GM12878 (cell line): ENCODE results near the gene SPARC. TPM values are rescaled to one million over a fixed set of nuclear protein-coding genes. Genes with fewer than 3 reads are reported as not detected.

Experiments used
- ASH2L ChIP-seq: fragments of 300-600, 200-600 bp; sonication (generic); IDR thresholded peaks from 2 replicates; pipeline ENCODE4 v1.6.1; 2017; ENCODE audit warnings: low read depth, mild to moderate bottlenecking, borderline replicate concordance
- ATF7 ChIP-seq: fragments of 450-650 bp; IDR thresholded peaks from 2 replicates; pipeline ENCODE4 v1.6.1; 2016; ENCODE audit warnings: low read depth, mild to moderate bottlenecking
- CBFB ChIP-seq: IDR thresholded peaks from 2 replicates; pipeline ENCODE4 v1.6.1; 2016; ENCODE audit warnings: antibody characterized with exemption, low read depth
- EED ChIP-seq: sonication (generic); IDR thresholded peaks from 2 replicates; pipeline ENCODE4 v1.6.1; 2016; ENCODE audit warnings: antibody characterized with exemption, low read depth
- EP300 ChIP-seq, 2 experiments: fragments of 150-350 bp in 1 of 2; IDR thresholded peaks; 2 replicates each; pipeline ENCODE4 v1.6.1; 2011 to 2012; ENCODE audit warnings: low read depth in 2 of 2, low read length in 2 of 2, borderline replicate concordance in 1 of 2, improper control_type of control experiment in 1 of 2, inconsistent platforms in 1 of 2; ENCODE audit not compliant: control insufficient read depth in 1 of 2
- IRF4 ChIP-seq: IDR thresholded peaks from 2 replicates; pipeline ENCODE4 v1.6.1; 2011; ENCODE audit warnings: low read depth, low read length
- JUNB ChIP-seq: IDR thresholded peaks from 2 replicates; pipeline ENCODE4 v1.6.1; 2016; ENCODE audit warnings: antibody characterized with exemption, mild to moderate bottlenecking
- KLF5 ChIP-seq: fragments of 450-650 bp; IDR thresholded peaks from 2 replicates; pipeline ENCODE4 v1.6.1; 2014; ENCODE audit warnings: mild to moderate bottlenecking; ENCODE audit not compliant: partially characterized antibody
- MEF2B ChIP-seq: fragments of 450-650 bp; IDR thresholded peaks from 2 replicates; pipeline ENCODE4 v1.6.1; 2018; ENCODE audit warnings: mild to moderate bottlenecking, moderate library complexity; ENCODE audit not compliant: partially characterized antibody, poor library complexity, severe bottlenecking
- MXI1 ChIP-seq: fragments of 150-350 bp; IDR thresholded peaks from 2 replicates; pipeline ENCODE4 v1.6.1; 2011; ENCODE audit warnings: low read depth, mild to moderate bottlenecking, inconsistent platforms, low read length, improper control_type of control experiment
- NFIC ChIP-seq: IDR thresholded peaks from 2 replicates; pipeline ENCODE4 v1.6.1; 2012; ENCODE audit warnings: low read depth, mild to moderate bottlenecking, inconsistent platforms, low read length, moderate library complexity
- NFYB ChIP-seq: IDR thresholded peaks from 2 replicates; pipeline ENCODE4 v1.6.1; 2011; ENCODE audit warnings: low read depth, mild to moderate bottlenecking, low read length, improper control_type of control experiment, moderate library complexity; ENCODE audit not compliant: insufficient read depth
- NR2F1 ChIP-seq: fragments of 450-650 bp; conservative IDR thresholded peaks from 2 replicates; pipeline ENCODE4 v1.6.1; 2017; ENCODE audit warnings: mild to moderate bottlenecking
- PAX5 ChIP-seq: IDR thresholded peaks from 2 replicates; pipeline ENCODE4 v1.6.1; 2011; ENCODE audit warnings: low read depth, low read length, borderline replicate concordance
- PAX8 ChIP-seq: fragments of 450-650 bp; IDR thresholded peaks from 2 replicates; pipeline ENCODE4 v1.6.1; 2017; ENCODE audit warnings: mild to moderate bottlenecking, moderate library complexity
- POLR2A ChIP-seq: IDR thresholded peaks from 2 replicates; pipeline ENCODE4 v1.6.1; 2011; ENCODE audit warnings: low read depth, mild to moderate bottlenecking, low read length
- RUNX3 ChIP-seq: IDR thresholded peaks from 2 replicates; pipeline ENCODE4 v1.6.1; 2012; ENCODE audit warnings: low read length, inconsistent platforms
- TCF12 ChIP-seq: IDR thresholded peaks from 2 replicates; pipeline ENCODE4 v1.6.1; 2011; ENCODE audit warnings: low read depth, mild to moderate bottlenecking, low read length
- TCF3 ChIP-seq: IDR thresholded peaks from 2 replicates; pipeline ENCODE4 v1.6.1; 2012; ENCODE audit warnings: low read depth, mild to moderate bottlenecking, low read length, borderline replicate concordance; ENCODE audit not compliant: insufficient read depth
- ZNF274 ChIP-seq: IDR thresholded peaks from one replicate; pipeline ENCODE4 v1.8.0; 2011; ENCODE audit not compliant: insufficient read length, insufficient read depth
- ZNF622 ChIP-seq: fragments of 450-650 bp; IDR thresholded peaks from 2 replicates; pipeline ENCODE4 v1.6.1; 2017; ENCODE audit warnings: mild to moderate bottlenecking, inconsistent platforms
- polyA plus RNA-seq, 11 experiments: library from polyadenylated mRNA; depleted of rRNA in 4 of 11; unstranded in 6 of 11; stranded (reverse) in 5 of 11; fragments of >200 nt; fragmentation: Nextera tagmentation in 4 of 11; fragmentation: Illumina TruSeq in 1 of 11; extraction: Ambion mirVana in 4 of 11; extraction: Trizol in 1 of 11; gene quantifications; 1 replicate in 1 of 11; 2 replicates in 10 of 11; pipeline versions ENCODE4 v1.2.1 to v1.2.3, GENCODE V29; 2011 to 2016; ENCODE audit warnings: inconsistent platforms in 2 of 11, missing spikeins in 2 of 11, low read depth in 1 of 11
- total RNA-seq, 4 experiments: library from RNA; depleted of rRNA in 3 of 4; stranded (reverse); fragments of >200 nt in 3 of 4; fragmentation: Illumina TruSeq in 1 of 4; extraction: Trizol in 1 of 4; gene quantifications; 2 replicates each; pipeline versions ENCODE4 v1.2.1 to v1.2.3, GENCODE V29; 2013 to 2021
- TF ChIP-seq, protein P1 (sequence below): fragments of 450-650 bp; IDR thresholded peaks from 2 replicates; pipeline ENCODE4 v1.6.1; 2017; ENCODE audit warnings: low read depth, mild to moderate bottlenecking, moderate library complexity
- TF ChIP-seq, protein P2 (sequence below): fragments of 450-650 bp; IDR thresholded peaks from 2 replicates; pipeline ENCODE4 v1.6.1; 2017; ENCODE audit warnings: antibody characterized with exemption, mild to moderate bottlenecking, moderate library complexity
- TF ChIP-seq, protein P3 (sequence below): fragments of 450-650 bp; IDR thresholded peaks from 2 replicates; pipeline ENCODE4 v1.6.1; 2016; ENCODE audit warnings: mild to moderate bottlenecking

SPARC gene
- total and polyA plus RNA-seq, 10 of the 15 experiments (the other 5 are each of a cell fraction or from before 2014, with no cell fraction given) = 29.6 to 154 (median 57.0) TPM

DNA sequence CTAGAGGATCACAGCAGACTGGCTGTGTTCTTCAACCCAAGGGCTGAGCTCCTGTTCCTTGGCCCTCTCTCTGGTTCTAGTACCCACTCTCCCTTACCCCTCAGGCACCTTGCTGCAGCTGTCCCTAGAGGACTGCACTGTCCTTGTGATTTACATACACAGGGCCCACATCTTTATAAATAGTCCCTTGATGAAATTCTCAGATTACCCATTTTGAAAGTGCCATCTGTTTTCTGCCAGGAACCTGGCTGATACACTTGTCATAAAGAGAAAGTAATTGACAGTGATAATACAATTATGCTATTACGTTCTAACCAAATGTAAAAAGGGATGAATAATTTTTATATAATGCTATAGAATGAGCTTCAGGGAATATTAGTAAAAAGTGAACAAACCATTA is 16.5 kb upstream of the SPARC start (continued):
- TF ChIP-seq MXI1 (no peak), POLR2A (peak; percentile 41; the same call in 1 of the 2 replicates), ZNF274 (no peak), RUNX3 (peak; percentile 36; the same call in 1 of the 2 replicates), MEF2B (peak; percentile 82), CBFB (no peak), PAX8 (no peak), ASH2L (no peak), NR2F1 (no peak), ZNF622 (no peak), EP300 (IDR thresholded peaks at IDR 0.05; ENCODE audit: borderline replicate concordance in 1 of 2, control insufficient read depth in 1 of 2, low read depth in 2 of 2, low read length in 2 of 2) (0 out of 4 replicates have a peak, but pooled peaks of 1 of the 2 experiments have one; percentile 31), TCF12 (peak; percentile 75), NFIC (peak; percentile 63), ATF7 (no peak), JUNB (peak; percentile 91), KLF5 (no peak), IRF4 (peak; percentile 49; the same call in 1 of the 2 replicates), PAX5 (no peak), NFYB (no peak), EED (peak; percentile 42; the same call in 1 of the 2 replicates), TCF3 (peak; percentile 90; the same call in 1 of the 2 replicates)
- TF ChIP-seq, protein P1, sequence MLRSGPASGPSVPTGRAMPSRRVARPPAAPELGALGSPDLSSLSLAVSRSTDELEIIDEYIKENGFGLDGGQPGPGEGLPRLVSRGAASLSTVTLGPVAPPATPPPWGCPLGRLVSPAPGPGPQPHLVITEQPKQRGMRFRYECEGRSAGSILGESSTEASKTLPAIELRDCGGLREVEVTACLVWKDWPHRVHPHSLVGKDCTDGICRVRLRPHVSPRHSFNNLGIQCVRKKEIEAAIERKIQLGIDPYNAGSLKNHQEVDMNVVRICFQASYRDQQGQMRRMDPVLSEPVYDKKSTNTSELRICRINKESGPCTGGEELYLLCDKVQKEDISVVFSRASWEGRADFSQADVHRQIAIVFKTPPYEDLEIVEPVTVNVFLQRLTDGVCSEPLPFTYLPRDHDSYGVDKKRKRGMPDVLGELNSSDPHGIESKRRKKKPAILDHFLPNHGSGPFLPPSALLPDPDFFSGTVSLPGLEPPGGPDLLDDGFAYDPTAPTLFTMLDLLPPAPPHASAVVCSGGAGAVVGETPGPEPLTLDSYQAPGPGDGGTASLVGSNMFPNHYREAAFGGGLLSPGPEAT = no peak
- TF ChIP-seq, protein P2, sequence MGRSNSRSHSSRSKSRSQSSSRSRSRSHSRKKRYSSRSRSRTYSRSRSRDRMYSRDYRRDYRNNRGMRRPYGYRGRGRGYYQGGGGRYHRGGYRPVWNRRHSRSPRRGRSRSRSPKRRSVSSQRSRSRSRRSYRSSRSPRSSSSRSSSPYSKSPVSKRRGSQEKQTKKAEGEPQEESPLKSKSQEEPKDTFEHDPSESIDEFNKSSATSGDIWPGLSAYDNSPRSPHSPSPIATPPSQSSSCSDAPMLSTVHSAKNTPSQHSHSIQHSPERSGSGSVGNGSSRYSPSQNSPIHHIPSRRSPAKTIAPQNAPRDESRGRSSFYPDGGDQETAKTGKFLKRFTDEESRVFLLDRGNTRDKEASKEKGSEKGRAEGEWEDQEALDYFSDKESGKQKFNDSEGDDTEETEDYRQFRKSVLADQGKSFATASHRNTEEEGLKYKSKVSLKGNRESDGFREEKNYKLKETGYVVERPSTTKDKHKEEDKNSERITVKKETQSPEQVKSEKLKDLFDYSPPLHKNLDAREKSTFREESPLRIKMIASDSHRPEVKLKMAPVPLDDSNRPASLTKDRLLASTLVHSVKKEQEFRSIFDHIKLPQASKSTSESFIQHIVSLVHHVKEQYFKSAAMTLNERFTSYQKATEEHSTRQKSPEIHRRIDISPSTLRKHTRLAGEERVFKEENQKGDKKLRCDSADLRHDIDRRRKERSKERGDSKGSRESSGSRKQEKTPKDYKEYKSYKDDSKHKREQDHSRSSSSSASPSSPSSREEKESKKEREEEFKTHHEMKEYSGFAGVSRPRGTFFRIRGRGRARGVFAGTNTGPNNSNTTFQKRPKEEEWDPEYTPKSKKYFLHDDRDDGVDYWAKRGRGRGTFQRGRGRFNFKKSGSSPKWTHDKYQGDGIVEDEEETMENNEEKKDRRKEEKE = no peak
- TF ChIP-seq, protein P3, sequence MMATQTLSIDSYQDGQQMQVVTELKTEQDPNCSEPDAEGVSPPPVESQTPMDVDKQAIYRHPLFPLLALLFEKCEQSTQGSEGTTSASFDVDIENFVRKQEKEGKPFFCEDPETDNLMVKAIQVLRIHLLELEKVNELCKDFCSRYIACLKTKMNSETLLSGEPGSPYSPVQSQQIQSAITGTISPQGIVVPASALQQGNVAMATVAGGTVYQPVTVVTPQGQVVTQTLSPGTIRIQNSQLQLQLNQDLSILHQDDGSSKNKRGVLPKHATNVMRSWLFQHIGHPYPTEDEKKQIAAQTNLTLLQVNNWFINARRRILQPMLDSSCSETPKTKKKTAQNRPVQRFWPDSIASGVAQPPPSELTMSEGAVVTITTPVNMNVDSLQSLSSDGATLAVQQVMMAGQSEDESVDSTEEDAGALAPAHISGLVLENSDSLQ = no peak
